Stomach (tissue), 4 donors: ENCODE measurements around the gene PDHA2.

ENCODE experiments used
- EP300 ChIP-seq: sonication (generic); formaldehyde crosslinking; IDR thresholded peaks from one replicate; pipeline ENCODE4 v1.6.1; 2017; ENCODE audit warnings: antibody characterized with exemption
- POLR2A ChIP-seq, 4 donors: fragments of 450-650 bp; IDR thresholded peaks; one replicate each; pipeline ENCODE4 v1.6.1; 2016; ENCODE audit warnings: antibody characterized with exemption in 4 of 4, control low read depth in 2 of 4, mild to moderate bottlenecking in 1 of 4, moderate library complexity in 1 of 4
- POLR2AphosphoS5 ChIP-seq, 3 donors: sonication (generic); formaldehyde crosslinking; IDR thresholded peaks; one replicate each; pipeline ENCODE4 v1.6.1; 2016; ENCODE audit warnings: antibody characterized with exemption in 3 of 3
- TF ChIP-seq, protein P1 (sequence below), 7 experiments: fragments of 450-650 bp in 4 of 7; fragments of 200-600 bp in 3 of 7; sonication (generic) in 3 of 7; IDR thresholded peaks; one replicate each; pipeline ENCODE4 v1.5.1; 2016 to 2019; ENCODE audit warnings: antibody characterized with exemption in 7 of 7, control low read depth in 2 of 7, mild to moderate bottlenecking in 1 of 7

DNA sequence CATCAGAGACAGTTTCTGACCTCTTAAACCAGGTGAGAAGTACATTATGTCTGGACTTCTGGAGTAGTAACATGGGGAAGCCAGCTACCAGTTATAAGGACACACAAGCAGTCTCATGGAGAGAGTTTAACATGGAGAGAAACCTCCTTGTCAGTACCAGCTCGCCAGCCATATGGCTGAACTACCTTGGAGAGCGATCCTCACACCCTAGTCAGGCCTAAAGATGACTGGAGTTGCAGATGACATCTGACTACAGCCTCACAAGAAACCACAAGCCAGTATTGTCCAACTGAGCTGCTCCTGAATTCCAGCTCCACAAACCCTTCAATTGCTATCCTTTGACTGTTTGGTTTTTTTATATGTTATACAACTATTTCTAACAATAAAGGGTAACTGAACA, 49.8 kb downstream of the PDHA2 start:
- TF ChIP-seq, protein P1, sequence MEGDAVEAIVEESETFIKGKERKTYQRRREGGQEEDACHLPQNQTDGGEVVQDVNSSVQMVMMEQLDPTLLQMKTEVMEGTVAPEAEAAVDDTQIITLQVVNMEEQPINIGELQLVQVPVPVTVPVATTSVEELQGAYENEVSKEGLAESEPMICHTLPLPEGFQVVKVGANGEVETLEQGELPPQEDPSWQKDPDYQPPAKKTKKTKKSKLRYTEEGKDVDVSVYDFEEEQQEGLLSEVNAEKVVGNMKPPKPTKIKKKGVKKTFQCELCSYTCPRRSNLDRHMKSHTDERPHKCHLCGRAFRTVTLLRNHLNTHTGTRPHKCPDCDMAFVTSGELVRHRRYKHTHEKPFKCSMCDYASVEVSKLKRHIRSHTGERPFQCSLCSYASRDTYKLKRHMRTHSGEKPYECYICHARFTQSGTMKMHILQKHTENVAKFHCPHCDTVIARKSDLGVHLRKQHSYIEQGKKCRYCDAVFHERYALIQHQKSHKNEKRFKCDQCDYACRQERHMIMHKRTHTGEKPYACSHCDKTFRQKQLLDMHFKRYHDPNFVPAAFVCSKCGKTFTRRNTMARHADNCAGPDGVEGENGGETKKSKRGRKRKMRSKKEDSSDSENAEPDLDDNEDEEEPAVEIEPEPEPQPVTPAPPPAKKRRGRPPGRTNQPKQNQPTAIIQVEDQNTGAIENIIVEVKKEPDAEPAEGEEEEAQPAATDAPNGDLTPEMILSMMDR (IDR thresholded peaks at IDR 0.05), result no peak
- TF ChIP-seq POLR2AphosphoS5 (IDR thresholded peaks at IDR 0.05), result no peak
- no peak for TF ChIP-seq POLR2A (IDR thresholded peaks at IDR 0.05)
- TF ChIP-seq EP300, result no peak
